ENCODE data around the gene TMPRSS9.

- TF ChIP-seq, protein P1, sequence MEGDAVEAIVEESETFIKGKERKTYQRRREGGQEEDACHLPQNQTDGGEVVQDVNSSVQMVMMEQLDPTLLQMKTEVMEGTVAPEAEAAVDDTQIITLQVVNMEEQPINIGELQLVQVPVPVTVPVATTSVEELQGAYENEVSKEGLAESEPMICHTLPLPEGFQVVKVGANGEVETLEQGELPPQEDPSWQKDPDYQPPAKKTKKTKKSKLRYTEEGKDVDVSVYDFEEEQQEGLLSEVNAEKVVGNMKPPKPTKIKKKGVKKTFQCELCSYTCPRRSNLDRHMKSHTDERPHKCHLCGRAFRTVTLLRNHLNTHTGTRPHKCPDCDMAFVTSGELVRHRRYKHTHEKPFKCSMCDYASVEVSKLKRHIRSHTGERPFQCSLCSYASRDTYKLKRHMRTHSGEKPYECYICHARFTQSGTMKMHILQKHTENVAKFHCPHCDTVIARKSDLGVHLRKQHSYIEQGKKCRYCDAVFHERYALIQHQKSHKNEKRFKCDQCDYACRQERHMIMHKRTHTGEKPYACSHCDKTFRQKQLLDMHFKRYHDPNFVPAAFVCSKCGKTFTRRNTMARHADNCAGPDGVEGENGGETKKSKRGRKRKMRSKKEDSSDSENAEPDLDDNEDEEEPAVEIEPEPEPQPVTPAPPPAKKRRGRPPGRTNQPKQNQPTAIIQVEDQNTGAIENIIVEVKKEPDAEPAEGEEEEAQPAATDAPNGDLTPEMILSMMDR (conservative IDR thresholded peaks at IDR 0.05; ENCODE audit: low read depth, low read length), result no peak
- TF ChIP-seq EZH2 (IDR thresholded peaks at IDR 0.05; ENCODE audit: borderline replicate concordance, low read depth, low read length, poor library complexity, severe bottlenecking), result no peak
Measured at GRCh38 chr19:2413629-2414028, 53.6 kb downstream of the TMPRSS9 start.
